ENCODE data around the gene KIF4A. TPM values are rescaled to one million over a fixed set of nuclear protein-coding genes. Genes with fewer than 3 reads are reported as not detected.

Gene KIF4A
- total and polyA plus RNA-seq, 7 donors: 0.04 to 0.15 (median 0.07) TPM; not detected in 2

DNA sequence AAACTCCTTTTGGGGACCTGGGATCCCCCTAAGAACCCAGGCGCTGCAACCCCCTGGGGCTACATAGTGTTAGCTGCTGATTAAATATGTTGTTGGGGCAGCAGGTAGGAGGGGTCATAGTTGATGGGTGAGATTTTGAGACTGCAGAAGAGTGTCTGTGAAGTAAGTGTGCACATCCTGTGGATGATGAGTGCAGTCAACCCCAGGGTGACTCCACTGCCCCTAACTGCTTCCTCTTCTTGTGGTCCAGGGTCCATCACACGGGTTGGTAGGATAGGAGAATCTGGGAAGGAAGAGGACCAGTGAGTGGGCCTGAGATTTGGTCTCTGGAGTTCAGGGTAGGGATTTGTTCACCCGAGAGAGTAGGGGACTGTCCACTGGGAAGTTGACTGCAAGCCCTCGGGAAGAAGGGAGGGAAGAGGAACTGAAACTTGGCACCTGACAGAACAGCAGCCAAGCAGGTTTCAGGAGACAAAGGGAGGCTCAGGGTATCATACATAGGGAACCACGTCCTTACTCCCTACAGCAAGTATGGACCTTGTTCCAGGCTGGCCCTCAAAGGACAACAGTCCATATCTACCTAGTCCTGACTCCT, 163.2 kb downstream of the KIF4A start:
- TF ChIP-seq, protein P1, sequence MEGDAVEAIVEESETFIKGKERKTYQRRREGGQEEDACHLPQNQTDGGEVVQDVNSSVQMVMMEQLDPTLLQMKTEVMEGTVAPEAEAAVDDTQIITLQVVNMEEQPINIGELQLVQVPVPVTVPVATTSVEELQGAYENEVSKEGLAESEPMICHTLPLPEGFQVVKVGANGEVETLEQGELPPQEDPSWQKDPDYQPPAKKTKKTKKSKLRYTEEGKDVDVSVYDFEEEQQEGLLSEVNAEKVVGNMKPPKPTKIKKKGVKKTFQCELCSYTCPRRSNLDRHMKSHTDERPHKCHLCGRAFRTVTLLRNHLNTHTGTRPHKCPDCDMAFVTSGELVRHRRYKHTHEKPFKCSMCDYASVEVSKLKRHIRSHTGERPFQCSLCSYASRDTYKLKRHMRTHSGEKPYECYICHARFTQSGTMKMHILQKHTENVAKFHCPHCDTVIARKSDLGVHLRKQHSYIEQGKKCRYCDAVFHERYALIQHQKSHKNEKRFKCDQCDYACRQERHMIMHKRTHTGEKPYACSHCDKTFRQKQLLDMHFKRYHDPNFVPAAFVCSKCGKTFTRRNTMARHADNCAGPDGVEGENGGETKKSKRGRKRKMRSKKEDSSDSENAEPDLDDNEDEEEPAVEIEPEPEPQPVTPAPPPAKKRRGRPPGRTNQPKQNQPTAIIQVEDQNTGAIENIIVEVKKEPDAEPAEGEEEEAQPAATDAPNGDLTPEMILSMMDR (IDR thresholded peaks at IDR 0.05): no peak
- 58 to 87% (median 73%) methylated on average over 3 to 5 of the region's 5 CpGs for whole genome bisulfite sequencing, 3 donors
- Histone ChIP-seq H3K4me1 (no peaks in the 10 kb centered on the region), H3K9me3 (no peaks in the 10 kb centered on the region), H3K36me3 (ENCODE audit: insufficient read depth in 1 of 2, low read depth in 1 of 2) (no peaks in the 10 kb centered on the region), H3K27me3 (ENCODE audit: insufficient read depth in 3 of 3, low read length in 2 of 3) (peaks cover 0 to 22% (median 0%) of the 10 kb centered on the region in 3 donors), H3K27ac (no peak overlapping the region), H3K4me3 (peak overlapping the region; percentile 70)
- DNase-seq: no peak
- intact Hi-C loops (cut with DNase I): loop anchor here in 1 of 2 donors (5.0 to 10.0 kb wide), 3 partner anchors 104 to 722 kb away; no protein-coding TSS in a partner anchor
- ATAC-seq: no peak

DNA sequence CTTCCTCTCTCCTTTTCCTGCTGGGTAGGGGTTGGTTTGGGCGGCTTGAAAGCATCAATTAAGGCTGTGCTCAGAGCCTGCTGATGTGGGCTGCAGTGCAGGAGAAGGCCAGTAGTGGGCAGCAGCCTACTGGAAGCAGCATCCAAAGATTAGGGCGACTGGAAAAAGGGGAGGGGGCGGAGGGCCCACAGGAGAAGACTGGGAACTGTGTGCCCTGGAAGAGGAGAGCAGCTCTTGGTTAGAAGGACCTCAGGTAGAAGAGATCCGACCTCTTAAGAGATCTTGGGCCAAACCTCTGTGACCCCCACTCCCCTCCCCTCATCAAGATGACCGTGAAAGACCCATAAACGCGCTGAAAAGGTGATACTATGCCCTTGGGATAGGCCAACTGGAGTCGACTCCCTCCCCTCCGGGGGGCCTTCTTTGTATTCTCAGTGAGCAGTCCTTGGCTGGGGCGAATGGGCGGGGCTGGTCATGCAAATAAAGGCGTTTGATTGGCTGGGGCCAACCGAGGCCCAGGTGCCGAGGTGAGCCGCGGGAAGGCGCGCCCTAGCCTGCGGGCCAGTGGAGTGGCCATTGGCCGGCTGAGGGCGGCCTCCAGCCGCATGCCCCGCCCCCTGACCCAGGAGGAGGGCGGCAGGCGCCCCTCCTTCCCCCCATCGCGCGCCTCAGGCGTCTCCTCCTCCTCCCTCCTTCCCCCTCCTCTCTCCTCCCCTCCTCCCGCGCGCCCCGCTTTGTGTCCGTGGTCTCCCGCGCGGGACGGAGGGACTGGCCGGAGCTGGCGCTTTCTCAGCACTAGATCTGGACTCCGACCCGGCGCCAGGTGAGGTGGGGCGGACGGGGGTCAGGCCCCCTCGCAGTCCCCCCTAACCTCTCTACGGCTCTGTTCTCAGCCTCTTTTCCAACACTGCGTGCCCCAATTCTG, 164.8 kb downstream of the KIF4A start:
- intact Hi-C loops (cut with DNase I): loop anchor here in 1 of 2 donors (5.0 to 10.0 kb wide), 3 partner anchors 103 to 720 kb away; no protein-coding TSS in a partner anchor
- 9 to 38% (median 13%) methylated on average over 11 to 40 of the region's 48 CpGs for WGBS, 3 donors
- DNase-seq (peak in 1 of 2 donors; percentile 47), ATAC-seq (peak; percentile 50 to 76 (median 64))
- Histone ChIP-seq H3K9me3 (no peaks in the 10 kb centered on the region), H3K27ac (no peak overlapping the region), H3K4me3 (peak overlapping the region; percentile 48), H3K4me1 (no peaks in the 10 kb centered on the region), H3K36me3 (ENCODE audit: insufficient read depth in 1 of 2, low read depth in 1 of 2) (no peaks in the 10 kb centered on the region), H3K27me3 (ENCODE audit: insufficient read depth in 3 of 3, low read length in 2 of 3) (peaks cover 0 to 22% (median 0%) of the 10 kb centered on the region in 3 donors)
- TF ChIP-seq, protein P1 (IDR thresholded peaks at IDR 0.05): peak; percentile 54

- DNase-seq: no peak
- peak overlapping the region; percentile 48 for H3K4me3 ChIP-seq
- no peak for ATAC-seq
- no peaks in the 10 kb centered on the region for H3K9me3 ChIP-seq
- H3K27me3 ChIP-seq (ENCODE audit: insufficient read depth in 3 of 3, low read length in 2 of 3): peaks cover 0 to 22% (median 0%) of the 10 kb centered on the region in 3 donors
- no peaks in the 10 kb centered on the region for H3K4me1 ChIP-seq
- TF ChIP-seq, protein P1 (IDR thresholded peaks at IDR 0.05): no peak
- no peaks in the 10 kb centered on the region for H3K36me3 ChIP-seq (ENCODE audit: insufficient read depth in 1 of 2, low read depth in 1 of 2)
- intact Hi-C loops (cut with DNase I): loop anchor here in 1 of 2 donors (10.0 kb wide), 2 partner anchors 209 to 719 kb away; no protein-coding TSS in a partner anchor
- H3K27ac ChIP-seq: no peak overlapping the region
- 52 to 57% (median 55%) methylated on average over 12 to 32 of the region's 32 CpGs for WGBS, 3 donors
These were observed 165.7 kb downstream of the KIF4A start for GRCh38 chrX:70455366-70456202.

GRCh38 chrX:70456256-70456655, 166.4 kb downstream of the KIF4A start:
- H3K27ac ChIP-seq: no peak overlapping the region
- TF ChIP-seq, protein P1 (IDR thresholded peaks at IDR 0.05): no peak
- intact Hi-C loops (cut with DNase I): loop anchor here in 1 of 2 donors (10.0 kb wide), 2 partner anchors 209 to 719 kb away; no protein-coding TSS in a partner anchor

More at GRCh38 chrX:70456256-70456655, 166.4 kb downstream of the KIF4A start:
- Histone ChIP-seq H3K27me3 (ENCODE audit: insufficient read depth in 3 of 3, low read length in 2 of 3) (peaks cover 0 to 22% (median 0%) of the 10 kb centered on the region in 3 donors), H3K4me3 (no peak overlapping the region), H3K4me1 (no peaks in the 10 kb centered on the region), H3K36me3 (ENCODE audit: insufficient read depth in 1 of 2, low read depth in 1 of 2) (no peaks in the 10 kb centered on the region), H3K9me3 (no peaks in the 10 kb centered on the region)
- DNase-seq (no peak), ATAC-seq (no peak)
- 56 to 74% (median 71%) methylated on average over 2 of the region's 2 CpGs for WGBS, 3 donors

All from psoas muscle (tissue), 8 donors.